Right ventricle myocardium inferior (tissue), 1 donor: ENCODE results near the gene KIAA0586. TPM values are rescaled to one million over a fixed set of nuclear protein-coding genes. Genes with fewer than 3 reads are reported as not detected.

Source experiments
- ATAC-seq: fragments of 200-7000 bp; cut with Tn5 transposase; one replicate; pipeline ENCODE4 v1.9.1; 2020; ENCODE audit warnings: mild to moderate bottlenecking, moderate library complexity
- DNase-seq: peaks from one replicate; pipeline ENCODE4 v3.0.0; 2021; ENCODE audit errors: missing footprints
- intact Hi-C: fragments of 100-400 bp; cut with DNase I; formaldehyde crosslinking; loops from one replicate; pipeline ENCODE4 v1.11.0; 2022
- total RNA-seq: library from RNA; stranded (reverse); fragmentation: NEBNext Ultra II Directional; extraction: Animal tissue kit (Norgen Biotek cat#: 25700); gene quantifications from one replicate; pipeline ENCODE4 v1.2.1, GENCODE V29; 2021
- donor health status: DM: no; HTN: yes; CAD: no; lungs with severe emphysema.

KIAA0586 gene
- total RNA-seq, 1 donor from 2014 or later = 11.3 TPM

GRCh38 chr14:58533446-58533845 is 105.9 kb downstream of the KIAA0586 start:
- peak; percentile 74 for ATAC-seq
- intact Hi-C loops = loop anchor here (10.0 kb wide), 1 partner anchor 101 kb away; the partner anchor contains the start of gene DACT1
- no peak for DNase-seq

GRCh38 chr14:58535044-58535443 is 107.5 kb downstream of the KIAA0586 start:
- no peak for ATAC-seq
- DNase-seq = no peak
- intact Hi-C loops = loop anchor here (10.0 kb wide), 1 partner anchor 100 kb away; the partner anchor contains the start of gene DACT1

- intact Hi-C loops = loop anchor here (10.0 kb wide), 1 partner anchor 98 kb away; the partner anchor contains the start of gene DACT1
- no peak for ATAC-seq
- DNase-seq = no peak
These were observed 109.5 kb downstream of the KIAA0586 start for GRCh38 chr14:58537004-58537403.

GRCh38 chr14:58540749-58541632 is 113.5 kb downstream of the KIAA0586 start:
- intact Hi-C loops = no loop called here
- DNase-seq (no peak), ATAC-seq (no peak)

- DNase-seq (no peak), ATAC-seq (no peak)
- intact Hi-C loops = no loop called here
These were observed 114.1 kb downstream of the KIAA0586 start for GRCh38 chr14:58541633-58542022.

- intact Hi-C loops = no loop called here
- DNase-seq (no peak), ATAC-seq (no peak)
These were observed 115.7 kb downstream of the KIAA0586 start for GRCh38 chr14:58543253-58543652.

GRCh38 chr14:58547649-58548048 is 120.1 kb downstream of the KIAA0586 start:
- no peak for DNase-seq
- ATAC-seq = no peak
- intact Hi-C loops = no loop called here

- DNase-seq (no peak), ATAC-seq (no peak)
- intact Hi-C loops = no loop called here
These were observed 121.7 kb downstream of the KIAA0586 start for GRCh38 chr14:58549105-58549757.

- intact Hi-C loops = no loop called here
- no peak for DNase-seq
- ATAC-seq = no peak
These were observed 126.4 kb downstream of the KIAA0586 start for GRCh38 chr14:58553959-58554358.

- intact Hi-C loops = no loop called here
- no peak for DNase-seq
- ATAC-seq = no peak
These were observed 128.1 kb downstream of the KIAA0586 start for GRCh38 chr14:58555647-58556046.

- ATAC-seq = no peak
- intact Hi-C loops = no loop called here
These were observed 129.7 kb downstream of the KIAA0586 start for GRCh38 chr14:58557242-58557641.

GRCh38 chr14:58560208-58560607 is 132.7 kb downstream of the KIAA0586 start:
- no peak for DNase-seq
- ATAC-seq = no peak
- intact Hi-C loops = no loop called here

More at GRCh38 chr14:58557242-58557641, 129.7 kb downstream of the KIAA0586 start:
- no peak for DNase-seq

- intact Hi-C loops = no loop called here
- no peak for ATAC-seq
- DNase-seq = no peak
These were observed 134.6 kb downstream of the KIAA0586 start for GRCh38 chr14:58562141-58562540.

GRCh38 chr14:58563978-58564377 is 136.5 kb downstream of the KIAA0586 start:
- no peak for DNase-seq
- no peak for ATAC-seq
- intact Hi-C loops = no loop called here

- intact Hi-C loops = no loop called here
- ATAC-seq = no peak
- no peak for DNase-seq
These were observed 138.3 kb downstream of the KIAA0586 start for GRCh38 chr14:58565832-58566231.

GRCh38 chr14:58566979-58567378 is 139.5 kb downstream of the KIAA0586 start:
- intact Hi-C loops = no loop called here
- DNase-seq (no peak), ATAC-seq (no peak)

GRCh38 chr14:58568322-58568721 is 140.8 kb downstream of the KIAA0586 start:
- no peak for ATAC-seq
- no peak for DNase-seq
- intact Hi-C loops = no loop called here

- ATAC-seq = no peak
- intact Hi-C loops = no loop called here
- no peak for DNase-seq
These were observed 143.7 kb downstream of the KIAA0586 start for GRCh38 chr14:58571256-58571655.

GRCh38 chr14:58571769-58572472 is 144.4 kb downstream of the KIAA0586 start:
- ATAC-seq (no peak), DNase-seq (no peak)
- intact Hi-C loops = no loop called here
